HG03469 (cell line): ENCODE results near the gene RNF135.
"Not testable (repeated sequence)": the region's sequence is repeated elsewhere in the genome, so short reads cannot be mapped to it uniquely, and the experiment has no call there.

Experiments used
- ATAC-seq: cut with Tn5 transposase; IDR thresholded peaks from one replicate; pipeline ENCODE4 v1.9.1; 2021; ENCODE audit warnings: mild to moderate bottlenecking, moderate library complexity, moderate number of reproducible peaks; ENCODE audit not compliant: unreplicated experiment

RNF135 gene

GRCh38 chr17:30970831-30971567, at the start of gene RNF135:
TSS of gene RNF135 (plus strand) at chr17:30971039. CDS start at chr17:30971074, 35 bp downstream.
- ATAC-seq: no peak

- no peak for ATAC-seq
Measured at GRCh38 chr17:30921544-30922196, 49.2 kb upstream of the RNF135 start, which contains the start of gene ADAP2. TSS of gene ADAP2 (plus strand) at chr17:30921945. CDS start at chr17:30922015, 70 bp downstream.

- ATAC-seq: no peak
Measured at GRCh38 chr17:30922235-30923030, 48.4 kb upstream of the RNF135 start.

- no peak for ATAC-seq
Measured at GRCh38 chr17:30924341-30924740, 46.5 kb upstream of the RNF135 start.

GRCh38 chr17:30926516-30926915, 44.3 kb upstream of the RNF135 start:
- ATAC-seq: no peak

GRCh38 chr17:30927756-30928155, 43.1 kb upstream of the RNF135 start:
- ATAC-seq: no peak

GRCh38 chr17:30928584-30928983, 42.3 kb upstream of the RNF135 start:
- ATAC-seq: no peak

- no peak for ATAC-seq
Measured at GRCh38 chr17:30929081-30929633, 41.7 kb upstream of the RNF135 start.

- not testable (repeated sequence) for ATAC-seq
Measured at GRCh38 chr17:30929861-30930260, 41.0 kb upstream of the RNF135 start.

GRCh38 chr17:30930495-30930894, 40.3 kb upstream of the RNF135 start:
- ATAC-seq: no peak

- ATAC-seq: not testable (repeated sequence)
Measured at GRCh38 chr17:30931582-30931981, 39.3 kb upstream of the RNF135 start.

GRCh38 chr17:30933966-30934365, 36.9 kb upstream of the RNF135 start:
- ATAC-seq: no peak

GRCh38 chr17:30939051-30939689, 31.7 kb upstream of the RNF135 start:
- no peak for ATAC-seq

GRCh38 chr17:30942308-30943079, 28.3 kb upstream of the RNF135 start:
- no peak for ATAC-seq

- no peak for ATAC-seq
Measured at GRCh38 chr17:30947796-30948195, 23.0 kb upstream of the RNF135 start.

- ATAC-seq: no peak
Measured at GRCh38 chr17:30950189-30950588, 20.6 kb upstream of the RNF135 start.

GRCh38 chr17:30950669-30951399, 20.0 kb upstream of the RNF135 start:
- no peak for ATAC-seq

GRCh38 chr17:30952638-30953393, 18.0 kb upstream of the RNF135 start:
- no peak for ATAC-seq
